OCI-LY1 (cell line): Measurements from ENCODE around the gene ORM2.

Experiments used
- H2AFZ ChIP-seq: fragments of 200-600 bp; sonication (generic), shearing (Covaris generic); 2 replicates; pipeline ENCODE4 v1.6.0; 2014; ENCODE audit warnings: antibody characterized with exemption, mild to moderate bottlenecking, low read length
- H3F3A ChIP-seq: fragments of 200-600 bp; sonication (generic), shearing (Covaris generic); 2 replicates; pipeline ENCODE4 v1.6.0; 2014; ENCODE audit warnings: mild to moderate bottlenecking, antibody characterized with exemption, low read length, moderate library complexity; ENCODE audit not compliant: insufficient read depth
- H3K27ac ChIP-seq: fragments of 200-600 bp; sonication (generic); 2 replicates; pipeline ENCODE4 v1.5.1; 2014; ENCODE audit warnings: low read length, mixed run types, mild to moderate bottlenecking, low read depth; ENCODE audit not compliant: poor library complexity, severe bottlenecking
- H3K27me3 ChIP-seq: fragments of 200-600 bp; sonication (generic); 2 replicates; pipeline ENCODE4 v1.6.0; 2014; ENCODE audit warnings: antibody characterized with exemption, mild to moderate bottlenecking, low read length, moderate library complexity; ENCODE audit not compliant: insufficient read depth
- H3K36me3 ChIP-seq: fragments of 200-600 bp; sonication (generic); 2 replicates; pipeline ENCODE4 v1.6.1; 2014; ENCODE audit warnings: mild to moderate bottlenecking, antibody characterized with exemption, low read length, moderate library complexity, mixed read lengths; ENCODE audit not compliant: insufficient read depth
- H3K4me1 ChIP-seq: fragments of 200-600 bp; sonication (generic); 2 replicates; pipeline ENCODE4 v1.5.1; 2014; ENCODE audit warnings: mild to moderate bottlenecking, low read length, moderate library complexity; ENCODE audit not compliant: insufficient read depth, severe bottlenecking
- H3K4me2 ChIP-seq: fragments of 200-600 bp; sonication (generic), shearing (Covaris generic); 2 replicates; pipeline ENCODE4 v1.6.1; 2014; ENCODE audit warnings: low read length
- H3K4me3 ChIP-seq: fragments of 200-600 bp; sonication (generic); 2 replicates; pipeline ENCODE4 v1.5.1; 2014; ENCODE audit warnings: low read length, low read depth, mild to moderate bottlenecking, mixed read lengths; ENCODE audit not compliant: poor library complexity, severe bottlenecking
- H3K79me2 ChIP-seq: fragments of 200-600 bp; shearing (Covaris generic); 2 replicates; pipeline ENCODE4 v1.6.1; 2016; ENCODE audit warnings: mixed run types, low read length, mixed read lengths; ENCODE audit not compliant: insufficient read depth
- H3K9ac ChIP-seq: fragments of 200-600 bp; sonication (generic), shearing (Covaris generic); 2 replicates; pipeline ENCODE4 v1.6.1; 2014; ENCODE audit warnings: mild to moderate bottlenecking, low read length, mixed read lengths
- H3K9me2 ChIP-seq: fragments of 200-600 bp; sonication (generic), shearing (Covaris generic); 2 replicates; pipeline ENCODE4 v1.6.1; 2014; ENCODE audit warnings: low read depth, mild to moderate bottlenecking, low read length, mixed read lengths
- H3K9me3 ChIP-seq: fragments of 200-600 bp; shearing (Covaris generic); 2 replicates; pipeline ENCODE4 v1.6.1; 2014; ENCODE audit warnings: low read length, mixed read lengths
- H4K20me1 ChIP-seq: fragments of 200-600 bp; sonication (generic), shearing (Covaris generic); 2 replicates; pipeline ENCODE4 v1.6.0; 2016; ENCODE audit warnings: mild to moderate bottlenecking, low read length; ENCODE audit not compliant: insufficient read depth
- CTCF ChIP-seq: fragments of 200-600 bp; sonication (generic), shearing (Covaris generic); IDR thresholded peaks from 2 replicates; pipeline ENCODE4 v1.5.1; 2017; ENCODE audit warnings: mild to moderate bottlenecking, antibody characterized with exemption, low read length, moderate library complexity, mixed read lengths
- EZH2 ChIP-seq: fragments of 200-600 bp; sonication (generic), shearing (Covaris generic); IDR thresholded peaks from 2 replicates; pipeline ENCODE4 v1.8.0; 2017; ENCODE audit warnings: borderline replicate concordance, mixed run types, mild to moderate bottlenecking, antibody characterized with exemption, low read length, moderate library complexity, mixed read lengths

ORM2 gene

GRCh38 chr9:114350636-114351401 is 21.1 kb downstream of the ORM2 start:
- Histone ChIP-seq H2AFZ (no peak overlapping the region), H3K27ac (peak overlapping the region; percentile 30)

GRCh38 chr9:114351932-114352331 is 22.3 kb downstream of the ORM2 start:
- TF ChIP-seq CTCF (no peak), EZH2 (no peak)
- H2AFZ ChIP-seq, result no peak overlapping the region
- no peak overlapping the region for H3K4me3 ChIP-seq
- no peaks in the 10 kb centered on the region for H3K9me2 ChIP-seq
- no peaks in the 10 kb centered on the region for H3K27me3 ChIP-seq
- no peaks in the 10 kb centered on the region for H3K79me2 ChIP-seq
- H4K20me1 ChIP-seq, result no peaks in the 10 kb centered on the region
- peaks cover 19% of the 10 kb centered on the region for H3K4me1 ChIP-seq
- no peak overlapping the region for H3K27ac ChIP-seq
- H3K4me2 ChIP-seq, result no peak overlapping the region
- peaks cover 89% of the 10 kb centered on the region for H3K36me3 ChIP-seq
- H3K9me3 ChIP-seq, result no peaks in the 10 kb centered on the region
- no peak overlapping the region for H3K9ac ChIP-seq
- no peaks in the 10 kb centered on the region for H3F3A ChIP-seq

More at GRCh38 chr9:114350636-114351401, 21.1 kb downstream of the ORM2 start:
- Histone ChIP-seq H3K27me3 (no peaks in the 10 kb centered on the region), H3K9me2 (no peaks in the 10 kb centered on the region), H3F3A (no peaks in the 10 kb centered on the region), H3K4me2 (no peak overlapping the region), H3K4me3 (no peak overlapping the region), H3K36me3 (peaks cover 89% of the 10 kb centered on the region), H3K9ac (no peak overlapping the region), H3K9me3 (no peaks in the 10 kb centered on the region), H3K4me1 (peaks cover 19% of the 10 kb centered on the region), H4K20me1 (no peaks in the 10 kb centered on the region), H3K79me2 (no peaks in the 10 kb centered on the region)
- TF ChIP-seq EZH2 (no peak), CTCF (no peak)

DNA sequence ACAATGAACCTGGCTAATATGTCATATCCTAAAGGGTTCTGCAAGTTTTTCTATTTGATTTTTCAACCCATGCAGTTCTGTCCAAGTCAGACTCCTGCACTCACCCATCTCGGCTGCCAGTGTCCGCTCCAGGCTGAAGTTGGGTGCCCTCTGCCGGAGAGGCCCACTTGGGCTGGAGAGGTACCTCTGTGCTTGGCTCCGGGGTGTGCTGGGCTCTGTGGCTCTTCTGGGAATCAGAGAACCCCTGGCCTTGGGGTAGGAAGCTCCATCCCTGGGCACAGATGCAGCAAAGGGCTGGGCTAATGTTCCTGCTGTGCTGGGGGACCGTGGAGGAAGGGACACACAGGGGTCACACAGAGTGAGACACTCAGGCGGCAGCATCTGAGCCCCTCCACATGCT is 26.2 kb downstream of the ORM2 start:
- Histone ChIP-seq H3K4me3 (no peak overlapping the region), H3K9me3 (no peaks in the 10 kb centered on the region), H3K79me2 (no peaks in the 10 kb centered on the region), H3K9me2 (no peaks in the 10 kb centered on the region), H3K4me1 (no peaks in the 10 kb centered on the region), H3K36me3 (peaks cover 93% of the 10 kb centered on the region), H2AFZ (no peak overlapping the region), H3K9ac (no peak overlapping the region), H4K20me1 (no peaks in the 10 kb centered on the region), H3K4me2 (no peak overlapping the region), H3K27me3 (no peaks in the 10 kb centered on the region), H3K27ac (no peak overlapping the region), H3F3A (no peaks in the 10 kb centered on the region)
- TF ChIP-seq EZH2 (no peak), CTCF (no peak)
